NCI-H510A treated with DMSO at 0.1 percent for 48 hours (cell line): Measurements from ENCODE around the gene APOBEC3A.
"Not testable (repeated sequence)": the region's sequence is repeated elsewhere in the genome, so short reads cannot be mapped to it uniquely, and the experiment has no call there.

Experiments
- DNase-seq: peaks from one replicate; lab custom pipeline; 2025; lab: John Stamatoyannopoulos, UW

Gene APOBEC3A

DNA sequence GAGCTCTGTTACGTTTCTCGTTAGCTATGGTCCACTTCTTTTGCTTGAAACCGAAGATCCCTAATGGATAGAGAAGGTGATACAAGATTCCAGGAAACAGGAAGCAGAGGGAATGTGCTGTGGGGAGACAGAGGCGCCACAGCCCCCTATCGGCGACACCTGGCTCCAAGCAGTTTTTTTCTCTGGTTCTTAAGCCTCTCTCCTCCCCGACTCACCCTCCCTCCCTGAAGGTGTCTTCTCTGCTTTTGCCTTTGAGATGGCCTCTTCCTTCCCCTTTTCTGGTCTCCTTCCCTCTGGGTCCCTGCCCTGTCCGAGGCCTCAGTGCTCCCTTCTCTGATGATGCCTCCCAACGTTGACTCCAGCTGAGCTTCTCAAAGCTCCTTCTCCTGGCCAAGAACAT lies 14.2 kb upstream of the APOBEC3A start:
- no peak for DNase-seq

GRCh38 chr22:38943882-38944281 lies 13.5 kb upstream of the APOBEC3A start:
- DNase-seq, result no peak

GRCh38 chr22:38944653-38945052 lies 12.8 kb upstream of the APOBEC3A start:
- no peak for DNase-seq

DNA sequence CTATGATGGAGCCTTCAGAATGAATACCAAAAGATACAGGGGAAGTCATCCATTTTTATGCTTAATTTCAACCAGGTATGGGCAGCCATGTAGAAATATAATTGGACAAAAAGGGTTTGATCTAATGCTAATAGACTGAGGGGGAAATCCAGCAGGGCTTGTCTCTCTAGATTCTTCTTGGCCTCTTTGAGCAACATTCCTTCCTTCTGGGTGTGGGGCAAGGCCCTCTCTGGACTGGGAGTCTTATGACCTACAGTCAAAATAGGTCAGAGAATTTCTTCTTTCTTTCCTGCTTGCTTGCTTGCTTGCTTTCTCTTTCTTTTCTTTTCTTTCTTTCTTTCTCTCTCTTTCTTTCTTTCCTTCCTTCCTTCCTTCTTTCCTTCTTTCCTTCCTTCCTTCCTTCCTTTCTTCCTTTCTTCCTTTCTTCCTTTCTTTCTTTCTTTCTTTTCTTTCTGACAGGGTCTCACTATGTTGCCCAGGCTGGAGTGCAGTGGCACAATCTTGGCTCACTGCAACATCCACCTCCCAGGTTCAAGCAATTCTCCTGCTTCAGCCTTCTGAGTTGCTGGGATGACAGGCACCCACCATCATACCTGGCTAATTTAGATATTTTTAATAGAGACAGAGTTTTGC lies 11.6 kb upstream of the APOBEC3A start:
- DNase-seq, result not testable (repeated sequence)

DNA sequence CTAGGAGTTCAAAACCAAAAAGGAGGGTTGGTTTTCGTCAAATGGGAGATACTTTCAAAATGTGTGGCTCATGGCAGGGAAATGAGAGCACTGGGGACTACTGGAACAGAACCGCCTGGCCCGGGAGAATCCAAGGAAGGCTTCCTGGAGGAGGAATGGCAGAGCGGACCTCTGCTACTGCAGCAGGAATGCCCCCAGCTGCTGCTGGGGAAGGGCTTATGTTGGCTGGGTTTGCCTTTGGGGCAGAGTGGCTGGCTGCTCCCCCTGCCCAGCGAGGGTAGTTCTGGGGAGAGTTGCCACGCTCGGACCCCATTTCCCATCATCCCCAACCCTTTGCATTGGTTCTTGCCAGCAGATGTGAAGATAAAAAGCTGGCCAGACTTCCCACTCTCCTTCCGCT lies 10.6 kb upstream of the APOBEC3A start:
- no peak for DNase-seq

- DNase-seq, result no peak
These were observed 9.9 kb upstream of the APOBEC3A start for GRCh38 chr22:38947321-38948140.

GRCh38 chr22:38948181-38948940 lies 9.0 kb upstream of the APOBEC3A start:
- DNase-seq, result no peak

- DNase-seq, result no peak
These were observed 7.5 kb upstream of the APOBEC3A start for GRCh38 chr22:38949889-38950405.

DNA sequence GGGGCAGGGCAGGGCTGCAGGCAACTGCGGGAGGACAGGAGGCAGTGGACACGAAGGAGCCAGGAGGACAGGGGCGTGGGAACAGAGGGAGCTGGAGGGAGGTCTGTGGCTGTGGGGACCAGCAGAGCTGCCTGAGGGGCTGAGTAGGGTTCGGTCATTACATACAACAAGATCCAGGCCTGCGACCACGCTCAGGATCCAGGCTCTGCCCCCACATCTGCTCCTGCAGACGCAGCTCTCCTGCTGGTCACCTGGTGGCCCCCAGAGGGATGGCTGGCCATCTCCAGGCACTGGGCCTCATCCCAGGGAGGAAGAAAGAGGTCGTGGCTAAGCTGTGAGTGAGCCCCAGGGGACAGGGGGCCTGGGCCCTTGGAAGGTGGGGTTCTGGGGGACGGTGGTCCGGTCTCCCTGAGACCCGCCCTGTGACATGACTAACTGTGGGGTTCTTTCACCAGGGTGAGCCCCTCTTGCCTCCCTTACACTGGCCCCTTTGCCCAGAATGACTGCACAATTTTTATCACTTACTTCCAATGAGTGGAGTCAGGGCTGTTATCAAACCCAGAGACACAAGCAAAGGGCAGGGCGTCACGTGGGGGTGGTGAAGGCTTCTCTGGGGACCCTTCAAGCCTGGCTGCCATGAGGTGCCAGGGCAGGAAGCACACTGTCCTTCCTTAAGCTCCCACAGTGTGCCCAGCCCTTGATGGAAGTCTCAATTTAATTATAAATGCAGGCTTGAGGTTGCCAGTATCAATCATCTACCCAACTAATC lies 6.7 kb upstream of the APOBEC3A start:
- no peak for DNase-seq

DNA sequence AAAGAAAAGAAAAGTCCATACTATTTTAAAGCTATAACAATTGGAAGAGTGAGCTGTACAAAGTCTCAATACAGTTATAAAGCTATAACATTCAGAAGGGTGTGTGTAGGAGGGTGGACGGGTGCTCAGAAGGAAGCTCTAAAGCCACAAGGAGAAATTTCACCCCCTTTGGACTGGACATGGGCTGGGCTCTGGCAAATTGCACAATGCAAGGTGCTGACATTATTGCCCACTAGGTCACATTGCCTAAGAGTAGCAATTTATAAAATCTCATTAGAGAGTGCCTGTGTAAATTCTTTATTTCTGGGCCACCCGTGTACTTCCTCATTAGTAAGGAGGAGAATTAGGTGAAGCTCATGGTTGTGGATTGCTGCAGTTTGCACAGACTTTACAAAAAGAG lies 5.7 kb upstream of the APOBEC3A start:
- no peak for DNase-seq

DNA sequence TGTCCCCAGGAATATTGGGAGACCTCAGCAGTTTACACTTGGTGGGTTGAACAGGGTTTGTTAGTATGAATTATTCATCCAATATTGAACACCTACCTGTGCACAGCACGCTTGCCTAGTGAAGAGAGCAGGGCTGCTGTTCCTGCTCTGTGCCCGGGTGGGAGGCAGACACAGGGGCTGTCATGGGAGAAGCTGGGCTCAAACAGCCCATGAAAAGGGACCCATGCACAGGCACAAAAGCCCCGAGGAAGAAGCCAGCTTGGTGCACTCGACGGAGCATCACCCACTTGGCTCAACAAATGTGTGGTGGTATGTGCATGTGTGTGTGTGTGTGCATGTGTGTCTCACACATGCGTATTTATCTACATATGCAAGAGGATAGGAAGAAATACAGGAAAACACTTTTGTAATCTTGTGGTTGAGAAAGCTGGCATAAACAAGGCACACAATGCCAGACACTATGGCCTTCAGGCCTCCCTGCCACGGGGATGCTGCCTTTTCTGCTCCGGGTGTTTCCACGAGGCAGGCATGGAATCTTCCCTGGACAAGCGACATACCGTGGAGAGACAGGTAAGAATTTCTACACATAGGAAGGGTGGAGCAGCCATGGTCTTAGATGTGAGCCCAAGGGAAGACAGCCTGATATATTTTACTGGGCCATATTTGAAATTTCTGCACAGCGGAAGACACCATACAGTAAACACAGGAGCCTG lies 5.0 kb upstream of the APOBEC3A start:
- DNase-seq, result no peak

DNA sequence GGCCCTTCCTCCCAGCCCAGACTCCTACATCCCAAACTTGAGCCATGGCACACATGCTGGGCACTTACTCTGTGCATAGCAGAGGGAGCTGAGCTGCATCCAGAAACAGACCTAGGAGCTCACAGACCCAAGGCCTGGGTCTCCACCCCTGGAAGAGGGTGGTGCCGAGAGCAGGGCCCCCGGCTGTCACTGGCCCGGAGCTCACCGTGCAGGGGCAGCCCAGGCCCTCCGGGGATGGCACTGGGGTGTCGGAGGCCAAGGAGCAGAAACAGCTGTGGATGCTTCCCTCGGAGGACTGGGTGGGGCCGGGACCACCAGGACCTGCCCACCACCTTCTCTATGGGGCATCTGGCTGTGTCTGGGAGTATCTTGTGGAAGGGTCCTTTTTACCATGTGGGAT lies 4.3 kb upstream of the APOBEC3A start:
- DNase-seq, result no peak

- no peak for DNase-seq
These were observed 3.6 kb upstream of the APOBEC3A start for GRCh38 chr22:38953577-38954413.

- no peak for DNase-seq
These were observed 2.9 kb upstream of the APOBEC3A start for GRCh38 chr22:38954414-38955043.

DNA sequence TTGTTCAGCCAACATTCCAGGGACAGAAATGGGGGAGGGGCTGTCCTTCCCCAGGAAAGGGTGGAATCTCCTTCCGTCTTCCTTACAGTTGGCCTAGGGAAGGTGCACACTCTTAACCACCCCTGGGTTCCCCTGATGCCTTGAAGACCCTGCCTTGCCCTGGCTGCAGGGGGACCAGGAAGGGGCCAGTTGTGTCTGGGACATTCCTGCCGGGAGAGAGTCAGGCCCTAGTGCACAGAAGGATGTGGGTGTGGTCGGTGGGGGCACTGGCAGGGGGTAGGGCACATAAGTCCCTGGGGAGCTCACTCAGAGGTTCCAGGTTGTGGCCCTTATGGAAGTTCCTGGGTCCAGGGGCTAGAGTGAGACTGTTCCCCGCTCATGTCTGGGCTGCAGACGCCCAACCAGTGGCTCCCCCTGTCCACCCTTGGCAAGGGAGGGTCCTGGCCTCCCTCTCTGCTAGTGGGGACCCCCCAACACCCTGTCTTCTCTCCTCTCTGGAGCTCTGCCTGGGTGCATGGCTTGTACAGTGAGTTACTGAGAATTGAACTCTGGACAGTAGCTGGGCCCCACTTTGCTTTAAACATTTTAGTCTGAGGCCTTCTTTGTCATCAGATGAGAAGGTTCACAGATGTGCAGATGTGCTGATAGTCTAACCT lies 2.0 kb upstream of the APOBEC3A start:
- DNase-seq, result no peak

GRCh38 chr22:38955926-38956325 lies 1.5 kb upstream of the APOBEC3A start:
- DNase-seq, result no peak

DNA sequence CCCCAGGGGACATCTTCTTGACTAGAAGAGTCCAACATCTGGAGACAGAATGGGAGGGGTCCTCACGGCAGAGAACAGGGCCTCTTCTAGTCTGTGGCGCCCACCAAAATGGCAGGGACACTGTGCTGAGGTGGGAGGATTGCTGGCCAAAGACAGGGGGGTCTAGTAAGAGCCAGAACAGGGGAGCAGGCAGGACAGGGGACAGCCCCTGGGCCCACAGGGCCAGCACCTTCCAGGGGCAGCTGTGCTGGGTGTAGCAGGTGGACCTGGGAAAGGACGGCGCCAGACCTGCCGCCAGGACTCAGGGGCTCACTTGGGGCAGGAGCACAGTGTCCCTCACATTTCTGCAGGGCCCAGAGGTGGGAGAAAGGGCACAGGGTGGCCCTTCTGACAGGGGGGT lies 858 bp upstream of the APOBEC3A start:
- no peak for DNase-seq

GRCh38 chr22:38957808-38958650 lies 620 bp downstream of the APOBEC3A start:
- DNase-seq, result no peak

DNA sequence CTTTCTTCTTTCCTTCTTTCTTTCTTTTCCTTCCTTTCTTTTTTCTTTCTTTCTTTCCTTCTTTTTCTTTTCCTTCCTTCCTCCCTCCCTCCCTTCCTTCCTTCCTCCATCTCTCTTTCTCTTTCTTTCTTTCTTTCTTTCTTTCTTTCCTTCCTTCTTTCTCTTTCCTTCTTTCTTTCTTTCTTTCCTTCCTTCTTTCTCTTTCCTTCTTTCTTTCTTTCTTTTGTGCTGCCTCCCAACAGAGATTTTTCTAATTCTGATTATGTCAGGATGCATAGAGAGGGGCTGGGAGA lies 1.2 kb downstream of the APOBEC3A start:
- not testable (repeated sequence) for DNase-seq
